AML-193 (cell line): ENCODE data around the gene SEMA6A.

Source experiments
- DNase-seq, 2 experiments: peaks; one replicate each; lab custom pipeline; 2025; lab: John Stamatoyannopoulos, UW

Gene SEMA6A

GRCh38 chr5:116437922-116438578 is 136.6 kb downstream of the SEMA6A start:
- no peak for DNase-seq

- no peak for DNase-seq
Measured at GRCh38 chr5:116437351-116437705, 137.3 kb downstream of the SEMA6A start.

GRCh38 chr5:116436674-116437350 is 137.8 kb downstream of the SEMA6A start:
- no peak for DNase-seq

GRCh38 chr5:116428966-116429365 is 145.7 kb downstream of the SEMA6A start:
- DNase-seq = no peak

- DNase-seq = no peak
Measured at GRCh38 chr5:116428413-116428812, 146.2 kb downstream of the SEMA6A start.

GRCh38 chr5:116424951-116425350 is 149.7 kb downstream of the SEMA6A start:
- DNase-seq = no peak

- DNase-seq = no peak
Measured at GRCh38 chr5:116424258-116424615, 150.4 kb downstream of the SEMA6A start.

- no peak for DNase-seq
Measured at GRCh38 chr5:116423587-116424257, 150.9 kb downstream of the SEMA6A start.

- no peak for DNase-seq
Measured at GRCh38 chr5:116423141-116423540, 151.5 kb downstream of the SEMA6A start.

- no peak for DNase-seq
Measured at GRCh38 chr5:116421080-116421629, 153.5 kb downstream of the SEMA6A start.

GRCh38 chr5:116420540-116420939 is 154.1 kb downstream of the SEMA6A start:
- DNase-seq = no peak

- DNase-seq = no peak
Measured at GRCh38 chr5:116419258-116419657, 155.4 kb downstream of the SEMA6A start.

GRCh38 chr5:116418774-116419173 is 155.8 kb downstream of the SEMA6A start:
- DNase-seq = no peak

- no peak for DNase-seq
Measured at GRCh38 chr5:116418016-116418415, 156.6 kb downstream of the SEMA6A start.

GRCh38 chr5:116415989-116416388 is 158.6 kb downstream of the SEMA6A start:
- DNase-seq = no peak

- no peak for DNase-seq
Measured at GRCh38 chr5:116415182-116415581, 159.4 kb downstream of the SEMA6A start.

GRCh38 chr5:116411101-116411571 is 163.5 kb downstream of the SEMA6A start:
- no peak for DNase-seq

GRCh38 chr5:116410336-116410890 is 164.2 kb downstream of the SEMA6A start:
- DNase-seq = no peak

GRCh38 chr5:116409591-116410296 is 164.9 kb downstream of the SEMA6A start:
- DNase-seq = no peak

- DNase-seq = no peak
Measured at GRCh38 chr5:116406306-116407041, 168.1 kb downstream of the SEMA6A start.

GRCh38 chr5:116404792-116405191 is 169.8 kb downstream of the SEMA6A start:
- no peak for DNase-seq
